HG02938 (cell line): ENCODE measurements around the gene IZUMO2.
"Not testable (repeated sequence)": the region's sequence is repeated elsewhere in the genome, so short reads cannot be mapped to it uniquely, and the experiment has no call there.

ENCODE experiments used
- ATAC-seq: cut with Tn5 transposase; IDR thresholded peaks from one replicate; pipeline ENCODE4 v1.9.1; 2021; ENCODE audit warnings: mild to moderate bottlenecking, moderate library complexity; ENCODE audit not compliant: unreplicated experiment

Gene IZUMO2

GRCh38 chr19:50136603-50137365 lies 26.3 kb downstream of the IZUMO2 start:
- ATAC-seq: not testable (repeated sequence)

- ATAC-seq: not testable (repeated sequence)
Measured at GRCh38 chr19:50135856-50136602, 27.1 kb downstream of the IZUMO2 start.

- ATAC-seq: not testable (repeated sequence)
Measured at GRCh38 chr19:50134777-50135719, 28.0 kb downstream of the IZUMO2 start.

GRCh38 chr19:50133518-50134492 lies 29.3 kb downstream of the IZUMO2 start:
- ATAC-seq: not testable (repeated sequence)

GRCh38 chr19:50104012-50104411 lies 59.1 kb downstream of the IZUMO2 start:
- ATAC-seq: not testable (repeated sequence)

- not testable (repeated sequence) for ATAC-seq
Measured at GRCh38 chr19:50103405-50103804, 59.7 kb downstream of the IZUMO2 start.
